GM23338 (cell line): ENCODE measurements around the gene NFIA. TPM values are rescaled to one million over a fixed set of nuclear protein-coding genes. Genes with fewer than 3 reads are reported as not detected.

Experiments used
- ATAC-seq: fragments of 200-7000 bp; cut with Tn5 transposase; 3 replicates; pipeline ENCODE4 v1.9.1; 2020
- DNase-seq: peaks from one replicate; pipeline ENCODE4 v3.0.0-alpha.2; 2015; ENCODE audit warnings: low spot score
- H2AFZ ChIP-seq: fragments of 200-600 bp; sonication (generic); 2 replicates; pipeline ENCODE4 v1.8.0; 2016; ENCODE audit warnings: antibody characterized with exemption, mild to moderate bottlenecking, moderate library complexity
- H3F3A ChIP-seq: fragments of 200-600 bp; sonication (generic); replicated peaks from 2 replicates; pipeline ENCODE4 v1.8.0; 2017; ENCODE audit warnings: antibody characterized with exemption, mixed run types, low read depth
- H3K27ac ChIP-seq: fragments of 200-600 bp; sonication (generic); 2 replicates; pipeline ENCODE4 v1.6.1; 2016; ENCODE audit warnings: low read depth
- H3K27me3 ChIP-seq: fragments of 200-600 bp; sonication (generic); 2 replicates; pipeline ENCODE4 v1.8.0; 2016; ENCODE audit warnings: mild to moderate bottlenecking, mixed run types, moderate library complexity; ENCODE audit not compliant: insufficient read depth
- H3K36me3 ChIP-seq: fragments of 200-600 bp; sonication (generic); 2 replicates; pipeline ENCODE4 v1.8.0; 2016; ENCODE audit warnings: mild to moderate bottlenecking; ENCODE audit not compliant: insufficient read depth
- H3K4me1 ChIP-seq: fragments of 200-600 bp; sonication (generic); 2 replicates; pipeline ENCODE4 v1.8.0; 2016; ENCODE audit warnings: mild to moderate bottlenecking, moderate library complexity; ENCODE audit not compliant: insufficient read depth
- H3K4me2 ChIP-seq: fragments of 200-600 bp; sonication (generic); 2 replicates; pipeline ENCODE4 v1.7.1; 2017; ENCODE audit warnings: mixed run types
- H3K4me3 ChIP-seq: fragments of 200-600 bp; sonication (generic); 2 replicates; pipeline ENCODE4 v1.6.1; 2016; ENCODE audit warnings: mixed run types
- H3K79me2 ChIP-seq: fragments of 200-600 bp; sonication (generic); replicated peaks from 2 replicates; pipeline ENCODE4 v1.8.0; 2017; ENCODE audit warnings: mild to moderate bottlenecking; ENCODE audit not compliant: insufficient read depth
- H3K9me2 ChIP-seq: fragments of 200-600 bp; sonication (generic); 2 replicates; pipeline ENCODE4 v1.8.0; 2017; ENCODE audit not compliant: insufficient read depth
- H4K20me1 ChIP-seq: fragments of 200-600 bp; sonication (generic); replicated peaks from 2 replicates; pipeline ENCODE4 v1.8.0; 2017; ENCODE audit warnings: mild to moderate bottlenecking; ENCODE audit not compliant: insufficient read depth
- H3K27ac Mint-ChIP-seq: 2 replicates; pipeline ENCODE4 v1.8.0; 2020; ENCODE audit warnings: inconsistent platforms, mild to moderate bottlenecking, moderate library complexity, mixed read lengths
- H3K27me3 Mint-ChIP-seq: 3 replicates; pipeline ENCODE4 v1.8.0; 2022; ENCODE audit warnings: low read depth, mild to moderate bottlenecking, moderate library complexity, mixed read lengths, inconsistent platforms; ENCODE audit not compliant: insufficient read depth, poor library complexity
- H3K36me3 Mint-ChIP-seq: 3 replicates; pipeline ENCODE4 v1.8.0; 2021; ENCODE audit warnings: low read depth, mild to moderate bottlenecking, inconsistent platforms, moderate library complexity, mixed read lengths
- H3K4me1 Mint-ChIP-seq: 3 replicates; pipeline ENCODE4 v1.8.0; 2020; ENCODE audit warnings: mild to moderate bottlenecking, inconsistent platforms, mixed read lengths
- H3K4me3 Mint-ChIP-seq: 3 replicates; pipeline ENCODE4 v1.8.0; 2021; ENCODE audit warnings: moderate library complexity, mild to moderate bottlenecking, inconsistent platforms, mixed read lengths
- H3K9me3 Mint-ChIP-seq: 3 replicates; pipeline ENCODE4 v1.8.0; 2020; ENCODE audit warnings: moderate library complexity, mild to moderate bottlenecking, inconsistent platforms, mixed read lengths
- CREB1 ChIP-seq: fragments of 250-450 bp; sonication (Bioruptor Pico); IDR thresholded peaks from 2 replicates; pipeline ENCODE4 v1.5.0; 2020; ENCODE audit warnings: low read depth, mild to moderate bottlenecking, moderate library complexity
- EZH2 ChIP-seq: fragments of 200-600 bp; sonication (generic); IDR thresholded peaks from one replicate; pipeline ENCODE4 v1.8.0; 2017; ENCODE audit warnings: antibody characterized with exemption, mild to moderate bottlenecking, low read depth; ENCODE audit not compliant: unreplicated experiment
- EZH2phosphoT487 ChIP-seq: fragments of 200-600 bp; sonication (generic); IDR thresholded peaks from one replicate; pipeline ENCODE4 v1.8.1; 2018; ENCODE audit warnings: antibody characterized with exemption; ENCODE audit not compliant: unreplicated experiment
- JUNB ChIP-seq: IDR thresholded peaks from one replicate; pipeline ENCODE4 v1.6.1; 2016; ENCODE audit warnings: antibody characterized with exemption; ENCODE audit not compliant: unreplicated experiment
- NANOG ChIP-seq: IDR thresholded peaks from 2 replicates; pipeline ENCODE4 v1.6.1; 2016; ENCODE audit warnings: antibody characterized with exemption, borderline replicate concordance
- POLR2AphosphoS5 ChIP-seq: IDR thresholded peaks from 2 replicates; pipeline ENCODE4 v1.6.1; 2016; ENCODE audit warnings: antibody characterized with exemption, low read depth
- ZNF114 ChIP-seq: fragments of 250-450 bp; sonication (Bioruptor Pico); IDR thresholded peaks from 2 replicates; pipeline ENCODE4 v1.5.0; 2020; ENCODE audit warnings: mild to moderate bottlenecking, moderate library complexity
- ZNF331 ChIP-seq: fragments of 250-450 bp; sonication (Bioruptor Pico); IDR thresholded peaks from 2 replicates; pipeline ENCODE4 v1.5.0; 2020; ENCODE audit warnings: low read depth, mild to moderate bottlenecking, moderate library complexity
- polyA plus RNA-seq: library from polyadenylated mRNA; unstranded; fragments of >200 nt; fragmentation: Nextera tagmentation; extraction: Ambion mirVana; gene quantifications from 2 replicates; pipeline ENCODE4 v1.2.1, GENCODE V29; 2016
- total RNA-seq: library from RNA; depleted of rRNA; stranded (reverse); fragments of >200 nt; shearing (Covaris generic); gene quantifications from 2 replicates; pipeline ENCODE4 v1.2.3, GENCODE V29; 2014
- TF ChIP-seq, protein P1 (sequence below): IDR thresholded peaks from one replicate; pipeline ENCODE4 v1.6.1; 2018; ENCODE audit warnings: antibody characterized with exemption; ENCODE audit not compliant: unreplicated experiment
- TF ChIP-seq, protein P2 (sequence below), 2 experiments: fragments of 200-600 bp in 1 of 2; sonication (generic) in 1 of 2; conservative IDR thresholded peaks; 2 replicates each; pipeline versions ENCODE4 v1.5.1 to v1.6.1; 2016 to 2017; ENCODE audit warnings: antibody characterized with exemption in 2 of 2, low read depth in 2 of 2, mild to moderate bottlenecking in 2 of 2, moderate library complexity in 1 of 2
- TF ChIP-seq, protein P3 (sequence below): IDR thresholded peaks from 2 replicates; pipeline ENCODE4 v1.6.1; 2016; ENCODE audit warnings: antibody characterized with exemption

Gene NFIA
- total and polyA plus RNA-seq, 2 experiments from 2014 or later, result 0.97 to 2.3 TPM

DNA sequence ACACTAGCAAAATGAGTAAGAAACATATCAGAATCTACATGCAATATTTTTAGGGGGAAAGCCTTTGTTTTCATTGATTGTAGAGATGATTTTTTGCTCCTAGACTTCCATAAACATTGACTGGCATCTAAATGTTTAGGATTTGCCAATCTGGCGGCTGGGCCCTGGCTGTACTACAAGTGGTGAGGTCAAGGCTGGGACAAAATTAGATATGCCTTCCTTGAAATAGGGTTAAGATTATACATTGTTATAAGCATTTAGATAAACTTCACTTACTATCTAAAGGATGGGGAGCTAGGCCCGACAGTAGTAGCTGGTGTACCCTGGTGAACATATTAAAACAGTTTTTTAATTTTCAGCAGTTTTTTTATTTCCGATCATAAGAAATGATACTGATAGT, 5.2 kb downstream of the NFIA start:
- Mint-ChIP-seq H3K4me1 (peaks cover 22% of the 10 kb centered on the region), H3K9me3 (peaks cover under 1% of the 10 kb centered on the region; the same call in 1 of the 3 replicates), H3K4me3 (no peak overlapping the region), H3K27me3 (peaks cover 18% of the 10 kb centered on the region), H3K36me3 (peaks cover 3% of the 10 kb centered on the region; the same call in 1 of the 3 replicates), H3K27ac (no peak overlapping the region)
- DNase-seq (no peak), ATAC-seq (no peak)
- Histone ChIP-seq H3K79me2 (no peaks in the 10 kb centered on the region; the same call in 1 of the 2 replicates), H3K9me2 (no peaks in the 10 kb centered on the region), H3K4me3 (no peak overlapping the region), H3F3A (no peaks in the 10 kb centered on the region), H3K27ac (no peak overlapping the region), H3K4me1 (peaks cover 24% of the 10 kb centered on the region), H2AFZ (no peak overlapping the region), H3K36me3 (no peaks in the 10 kb centered on the region), H3K4me2 (0 out of 2 replicates have a peak overlapping the region, but pooled peaks have one; percentile 33), H4K20me1 (peaks cover 8% of the 10 kb centered on the region; the same call in 1 of the 2 replicates), H3K27me3 (peaks cover 49% of the 10 kb centered on the region)
- TF ChIP-seq, protein P1, sequence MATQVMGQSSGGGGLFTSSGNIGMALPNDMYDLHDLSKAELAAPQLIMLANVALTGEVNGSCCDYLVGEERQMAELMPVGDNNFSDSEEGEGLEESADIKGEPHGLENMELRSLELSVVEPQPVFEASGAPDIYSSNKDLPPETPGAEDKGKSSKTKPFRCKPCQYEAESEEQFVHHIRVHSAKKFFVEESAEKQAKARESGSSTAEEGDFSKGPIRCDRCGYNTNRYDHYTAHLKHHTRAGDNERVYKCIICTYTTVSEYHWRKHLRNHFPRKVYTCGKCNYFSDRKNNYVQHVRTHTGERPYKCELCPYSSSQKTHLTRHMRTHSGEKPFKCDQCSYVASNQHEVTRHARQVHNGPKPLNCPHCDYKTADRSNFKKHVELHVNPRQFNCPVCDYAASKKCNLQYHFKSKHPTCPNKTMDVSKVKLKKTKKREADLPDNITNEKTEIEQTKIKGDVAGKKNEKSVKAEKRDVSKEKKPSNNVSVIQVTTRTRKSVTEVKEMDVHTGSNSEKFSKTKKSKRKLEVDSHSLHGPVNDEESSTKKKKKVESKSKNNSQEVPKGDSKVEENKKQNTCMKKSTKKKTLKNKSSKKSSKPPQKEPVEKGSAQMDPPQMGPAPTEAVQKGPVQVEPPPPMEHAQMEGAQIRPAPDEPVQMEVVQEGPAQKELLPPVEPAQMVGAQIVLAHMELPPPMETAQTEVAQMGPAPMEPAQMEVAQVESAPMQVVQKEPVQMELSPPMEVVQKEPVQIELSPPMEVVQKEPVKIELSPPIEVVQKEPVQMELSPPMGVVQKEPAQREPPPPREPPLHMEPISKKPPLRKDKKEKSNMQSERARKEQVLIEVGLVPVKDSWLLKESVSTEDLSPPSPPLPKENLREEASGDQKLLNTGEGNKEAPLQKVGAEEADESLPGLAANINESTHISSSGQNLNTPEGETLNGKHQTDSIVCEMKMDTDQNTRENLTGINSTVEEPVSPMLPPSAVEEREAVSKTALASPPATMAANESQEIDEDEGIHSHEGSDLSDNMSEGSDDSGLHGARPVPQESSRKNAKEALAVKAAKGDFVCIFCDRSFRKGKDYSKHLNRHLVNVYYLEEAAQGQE, result no peak
- no peak for TF ChIP-seq ZNF114 (CRISPR knock-in tag)
- TF ChIP-seq, protein P2, sequence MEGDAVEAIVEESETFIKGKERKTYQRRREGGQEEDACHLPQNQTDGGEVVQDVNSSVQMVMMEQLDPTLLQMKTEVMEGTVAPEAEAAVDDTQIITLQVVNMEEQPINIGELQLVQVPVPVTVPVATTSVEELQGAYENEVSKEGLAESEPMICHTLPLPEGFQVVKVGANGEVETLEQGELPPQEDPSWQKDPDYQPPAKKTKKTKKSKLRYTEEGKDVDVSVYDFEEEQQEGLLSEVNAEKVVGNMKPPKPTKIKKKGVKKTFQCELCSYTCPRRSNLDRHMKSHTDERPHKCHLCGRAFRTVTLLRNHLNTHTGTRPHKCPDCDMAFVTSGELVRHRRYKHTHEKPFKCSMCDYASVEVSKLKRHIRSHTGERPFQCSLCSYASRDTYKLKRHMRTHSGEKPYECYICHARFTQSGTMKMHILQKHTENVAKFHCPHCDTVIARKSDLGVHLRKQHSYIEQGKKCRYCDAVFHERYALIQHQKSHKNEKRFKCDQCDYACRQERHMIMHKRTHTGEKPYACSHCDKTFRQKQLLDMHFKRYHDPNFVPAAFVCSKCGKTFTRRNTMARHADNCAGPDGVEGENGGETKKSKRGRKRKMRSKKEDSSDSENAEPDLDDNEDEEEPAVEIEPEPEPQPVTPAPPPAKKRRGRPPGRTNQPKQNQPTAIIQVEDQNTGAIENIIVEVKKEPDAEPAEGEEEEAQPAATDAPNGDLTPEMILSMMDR (conservative IDR thresholded peaks at IDR 0.05; ENCODE audit: low read depth in 2 of 2), result no peak

DNA sequence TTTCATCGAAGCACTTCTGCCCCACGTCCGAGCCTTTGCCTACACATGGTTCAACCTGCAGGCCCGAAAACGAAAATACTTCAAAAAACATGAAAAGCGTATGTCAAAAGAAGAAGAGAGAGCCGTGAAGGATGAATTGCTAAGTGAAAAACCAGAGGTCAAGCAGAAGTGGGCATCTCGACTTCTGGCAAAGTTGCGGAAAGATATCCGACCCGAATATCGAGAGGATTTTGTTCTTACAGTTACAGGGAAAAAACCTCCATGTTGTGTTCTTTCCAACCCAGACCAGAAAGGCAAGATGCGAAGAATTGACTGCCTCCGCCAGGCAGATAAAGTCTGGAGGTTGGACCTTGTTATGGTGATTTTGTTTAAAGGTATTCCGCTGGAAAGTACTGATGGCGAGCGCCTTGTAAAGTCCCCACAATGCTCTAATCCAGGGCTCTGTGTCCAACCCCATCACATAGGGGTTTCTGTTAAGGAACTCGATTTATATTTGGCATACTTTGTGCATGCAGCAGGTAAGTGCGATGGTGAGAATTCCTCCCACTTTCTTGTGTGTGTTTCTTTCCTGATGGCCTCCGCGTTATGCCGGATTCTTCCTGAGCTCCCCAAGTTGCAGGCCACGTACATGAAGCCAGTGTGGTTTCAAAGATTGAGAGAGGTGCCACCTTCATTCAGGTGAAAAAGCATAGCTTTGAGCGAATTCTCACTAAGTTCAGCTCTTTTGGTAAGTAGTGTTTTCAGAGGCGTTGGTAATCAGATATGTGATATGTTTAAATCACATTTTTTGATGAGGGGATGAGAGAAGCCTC, 6.0 kb downstream of the NFIA start:
- H2AFZ ChIP-seq, result 0 out of 2 replicates have a peak overlapping the region, but pooled peaks have one; percentile 19
- TF ChIP-seq ZNF331 (CRISPR knock-in tag), result no peak
- TF ChIP-seq JUNB, result no peak
- TF ChIP-seq, protein P3, sequence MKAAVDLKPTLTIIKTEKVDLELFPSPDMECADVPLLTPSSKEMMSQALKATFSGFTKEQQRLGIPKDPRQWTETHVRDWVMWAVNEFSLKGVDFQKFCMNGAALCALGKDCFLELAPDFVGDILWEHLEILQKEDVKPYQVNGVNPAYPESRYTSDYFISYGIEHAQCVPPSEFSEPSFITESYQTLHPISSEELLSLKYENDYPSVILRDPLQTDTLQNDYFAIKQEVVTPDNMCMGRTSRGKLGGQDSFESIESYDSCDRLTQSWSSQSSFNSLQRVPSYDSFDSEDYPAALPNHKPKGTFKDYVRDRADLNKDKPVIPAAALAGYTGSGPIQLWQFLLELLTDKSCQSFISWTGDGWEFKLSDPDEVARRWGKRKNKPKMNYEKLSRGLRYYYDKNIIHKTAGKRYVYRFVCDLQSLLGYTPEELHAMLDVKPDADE, result no peak
- TF ChIP-seq, protein P1, result no peak
- TF ChIP-seq ZNF114 (CRISPR knock-in tag), result no peak
- no peak for TF ChIP-seq NANOG
- no peak for TF ChIP-seq CREB1 (CRISPR knock-in tag)
- TF ChIP-seq POLR2AphosphoS5, result no peak
- no peak for TF ChIP-seq EZH2phosphoT487
- TF ChIP-seq EZH2, result no peak

More for the DNA sequence above, 6.0 kb downstream of the NFIA start:
- H3K27me3 ChIP-seq, result peaks cover 41% of the 10 kb centered on the region
- H3K36me3 Mint-ChIP-seq, result peaks cover 3% of the 10 kb centered on the region; the same call in 1 of the 3 replicates
- no peaks in the 10 kb centered on the region for H3K36me3 ChIP-seq
- peaks cover 24% of the 10 kb centered on the region for H3K4me1 ChIP-seq
- H3F3A ChIP-seq, result no peaks in the 10 kb centered on the region
- H4K20me1 ChIP-seq, result peaks cover 8% of the 10 kb centered on the region; the same call in 1 of the 2 replicates
- H3K4me1 Mint-ChIP-seq, result peaks cover 22% of the 10 kb centered on the region
- DNase-seq, result peak; percentile 64
- no peak overlapping the region for H3K27ac Mint-ChIP-seq
- no peak overlapping the region for H3K4me3 ChIP-seq
- H3K27me3 Mint-ChIP-seq, result peaks cover 15% of the 10 kb centered on the region
- no peaks in the 10 kb centered on the region for H3K9me2 ChIP-seq
- H3K4me2 ChIP-seq, result 0 out of 2 replicates have a peak overlapping the region, but pooled peaks have one; percentile 33
- no peaks in the 10 kb centered on the region; the same call in 2 of the 3 replicates for H3K9me3 Mint-ChIP-seq
- H3K27ac ChIP-seq, result no peak overlapping the region
- ATAC-seq, result peak; percentile 75
- no peak overlapping the region for H3K4me3 Mint-ChIP-seq
- H3K79me2 ChIP-seq, result no peaks in the 10 kb centered on the region; the same call in 1 of the 2 replicates
